Muscle layer of duodenum (tissue), 2 donors: ENCODE results near the gene KCNN3.

Experiments used
- H3K27ac ChIP-seq: one replicate; pipeline ENCODE4 v1.7.0; 2013; ENCODE audit warnings: mild to moderate bottlenecking, low read length
- H3K27me3 ChIP-seq: one replicate; pipeline ENCODE4 v1.7.0; 2013; ENCODE audit warnings: low read depth, mild to moderate bottlenecking, control low read depth, low read length
- H3K36me3 ChIP-seq, 2 donors: one replicate each; pipeline ENCODE4 v1.7.0; 2013; ENCODE audit warnings: low read length in 2 of 2, control low read depth in 1 of 2, mild to moderate bottlenecking in 1 of 2; ENCODE audit not compliant: insufficient read depth in 2 of 2, control insufficient read depth in 1 of 2
- H3K4me1 ChIP-seq, 2 donors: one replicate each; pipeline ENCODE4 v1.7.0; 2013; ENCODE audit warnings: low read length in 2 of 2, mild to moderate bottlenecking in 2 of 2, control low read depth in 1 of 2, moderate library complexity in 1 of 2; ENCODE audit not compliant: insufficient read depth in 2 of 2, control insufficient read depth in 1 of 2
- H3K4me3 ChIP-seq, 2 donors: one replicate each; pipeline ENCODE4 v1.7.0; 2013; ENCODE audit warnings: low read length in 2 of 2, low read depth in 1 of 2, mild to moderate bottlenecking in 1 of 2
- H3K9me3 ChIP-seq, 2 donors: one replicate each; pipeline ENCODE4 v1.7.0; 2013; ENCODE audit warnings: low read length in 2 of 2, control low read depth in 1 of 2, mild to moderate bottlenecking in 1 of 2; ENCODE audit not compliant: control insufficient read depth in 1 of 2
- donor health status: healthy.

The KCNN3 gene

GRCh38 chr1:154821083-154821482 lies 49.0 kb downstream of the KCNN3 start:
- H3K27me3 ChIP-seq, result no peaks in the 10 kb centered on the region
- H3K4me1 ChIP-seq, result peaks cover 5 to 25% of the 10 kb centered on the region in 2 donors
- H3K27ac ChIP-seq, result no peak overlapping the region
- no peak overlapping the region for H3K4me3 ChIP-seq
- H3K9me3 ChIP-seq, result no peaks in the 10 kb centered on the region
- no peaks in the 10 kb centered on the region for H3K36me3 ChIP-seq

GRCh38 chr1:154820646-154821045 lies 49.4 kb downstream of the KCNN3 start:
- Histone ChIP-seq H3K27me3 (no peaks in the 10 kb centered on the region), H3K9me3 (no peaks in the 10 kb centered on the region), H3K27ac (no peak overlapping the region), H3K36me3 (no peaks in the 10 kb centered on the region), H3K4me1 (peaks cover 5 to 29% of the 10 kb centered on the region in 2 donors), H3K4me3 (no peak overlapping the region)

GRCh38 chr1:154819628-154820590 lies 50.2 kb downstream of the KCNN3 start:
- peaks cover 5 to 29% of the 10 kb centered on the region in 2 donors for H3K4me1 ChIP-seq
- no peaks in the 10 kb centered on the region for H3K9me3 ChIP-seq
- H3K27me3 ChIP-seq, result no peaks in the 10 kb centered on the region
- no peak overlapping the region for H3K4me3 ChIP-seq
- no peak overlapping the region for H3K27ac ChIP-seq
- H3K36me3 ChIP-seq, result no peaks in the 10 kb centered on the region

GRCh38 chr1:154818911-154819310 lies 51.2 kb downstream of the KCNN3 start:
- Histone ChIP-seq H3K4me1 (peaks cover 5 to 29% of the 10 kb centered on the region in 2 donors), H3K27me3 (no peaks in the 10 kb centered on the region), H3K27ac (no peak overlapping the region), H3K9me3 (no peaks in the 10 kb centered on the region), H3K36me3 (no peaks in the 10 kb centered on the region), H3K4me3 (no peak overlapping the region)

- H3K4me1 ChIP-seq, result peaks cover 0 to 17% of the 10 kb centered on the region in 2 donors
- H3K27me3 ChIP-seq, result no peaks in the 10 kb centered on the region
- H3K27ac ChIP-seq, result no peak overlapping the region
- no peaks in the 10 kb centered on the region for H3K9me3 ChIP-seq
- no peak overlapping the region for H3K4me3 ChIP-seq
- H3K36me3 ChIP-seq, result no peaks in the 10 kb centered on the region
These were observed 53.1 kb downstream of the KCNN3 start for GRCh38 chr1:154816937-154817336.

- H3K4me1 ChIP-seq, result peaks cover 0 to 17% of the 10 kb centered on the region in 2 donors
- no peak overlapping the region for H3K27ac ChIP-seq
- H3K36me3 ChIP-seq, result no peaks in the 10 kb centered on the region
- no peak overlapping the region for H3K4me3 ChIP-seq
- no peaks in the 10 kb centered on the region for H3K27me3 ChIP-seq
- no peaks in the 10 kb centered on the region for H3K9me3 ChIP-seq
These were observed 53.7 kb downstream of the KCNN3 start for GRCh38 chr1:154816369-154816768.

- Histone ChIP-seq H3K9me3 (no peaks in the 10 kb centered on the region), H3K27me3 (no peaks in the 10 kb centered on the region), H3K27ac (peak overlapping the region; percentile 28), H3K4me3 (no peak overlapping the region), H3K4me1 (peaks cover 0 to 36% of the 10 kb centered on the region in 2 donors), H3K36me3 (no peaks in the 10 kb centered on the region)
These were observed 56.1 kb downstream of the KCNN3 start for GRCh38 chr1:154813846-154814505.

- Histone ChIP-seq H3K36me3 (no peaks in the 10 kb centered on the region), H3K27ac (peak overlapping the region; percentile 28), H3K27me3 (no peaks in the 10 kb centered on the region), H3K4me3 (no peak overlapping the region), H3K9me3 (no peaks in the 10 kb centered on the region), H3K4me1 (peaks cover 0 to 40% of the 10 kb centered on the region in 2 donors)
These were observed 56.7 kb downstream of the KCNN3 start for GRCh38 chr1:154813300-154813816.

GRCh38 chr1:154812877-154813276 lies 57.2 kb downstream of the KCNN3 start:
- Histone ChIP-seq H3K27ac (no peak overlapping the region), H3K4me1 (peaks cover 0 to 45% of the 10 kb centered on the region in 2 donors), H3K27me3 (no peaks in the 10 kb centered on the region), H3K36me3 (no peaks in the 10 kb centered on the region), H3K4me3 (no peak overlapping the region), H3K9me3 (no peaks in the 10 kb centered on the region)

- Histone ChIP-seq H3K27ac (peak overlapping the region; percentile 60), H3K4me3 (no peak overlapping the region), H3K9me3 (no peaks in the 10 kb centered on the region), H3K36me3 (no peaks in the 10 kb centered on the region), H3K27me3 (peaks cover 4% of the 10 kb centered on the region), H3K4me1 (peaks cover 0 to 48% of the 10 kb centered on the region in 2 donors)
These were observed 59.5 kb downstream of the KCNN3 start for GRCh38 chr1:154810571-154810970.
